NCI-H2029 (cell line): ENCODE data around the gene ZNF580.

Experiments used
- DNase-seq: peaks from one replicate; lab custom pipeline; 2025; lab: John Stamatoyannopoulos, UW

The ZNF580 gene

GRCh38 chr19:55663846-55664536 lies 23.2 kb downstream of the ZNF580 start:
- no peak for DNase-seq

GRCh38 chr19:55666343-55667005 lies 25.7 kb downstream of the ZNF580 start:
- DNase-seq: no peak

- DNase-seq: no peak
Observed at GRCh38 chr19:55667006-55667381, 26.2 kb downstream of the ZNF580 start.

- DNase-seq: no peak
Observed at GRCh38 chr19:55667511-55667910, 26.7 kb downstream of the ZNF580 start.

- no peak for DNase-seq
Observed at GRCh38 chr19:55667958-55668357, 27.2 kb downstream of the ZNF580 start.

- DNase-seq: no peak
Observed at GRCh38 chr19:55668603-55669348, 28.0 kb downstream of the ZNF580 start.

GRCh38 chr19:55669418-55670279 lies 28.8 kb downstream of the ZNF580 start:
- DNase-seq: no peak

GRCh38 chr19:55670280-55671053 lies 29.7 kb downstream of the ZNF580 start:
- no peak for DNase-seq

GRCh38 chr19:55671054-55671378 lies 30.2 kb downstream of the ZNF580 start:
- no peak for DNase-seq

GRCh38 chr19:55672418-55672817 lies 31.6 kb downstream of the ZNF580 start:
- DNase-seq: no peak

- DNase-seq: no peak
Observed at GRCh38 chr19:55673465-55673864, 32.7 kb downstream of the ZNF580 start.

GRCh38 chr19:55673889-55674288 lies 33.1 kb downstream of the ZNF580 start:
- no peak for DNase-seq

- no peak for DNase-seq
Observed at GRCh38 chr19:55674459-55674840, 33.6 kb downstream of the ZNF580 start.

- DNase-seq: peak; percentile 96
Observed at GRCh38 chr19:55674841-55675660, 34.2 kb downstream of the ZNF580 start, which contains the start of gene EPN1. TSS of gene EPN1 (plus strand) at chr19:55675226. CDS start at chr19:55678628, 3,402 bp downstream.

- no peak for DNase-seq
Observed at GRCh38 chr19:55675661-55676354, 35.0 kb downstream of the ZNF580 start.

- DNase-seq: no peak
Observed at GRCh38 chr19:55676383-55676782, 35.6 kb downstream of the ZNF580 start.

- DNase-seq: no peak
Observed at GRCh38 chr19:55676889-55677505, 36.2 kb downstream of the ZNF580 start.

- DNase-seq: no peak
Observed at GRCh38 chr19:55677572-55678028, 36.8 kb downstream of the ZNF580 start.

- no peak for DNase-seq
Observed at GRCh38 chr19:55678121-55678671, 37.4 kb downstream of the ZNF580 start.
